Aorta (tissue), 5 donors: ENCODE results near the gene OR6T1. TPM values are rescaled to one million over a fixed set of nuclear protein-coding genes. Genes with fewer than 3 reads are reported as not detected.

Experiments
- ATAC-seq: fragments of 200-7000 bp; cut with Tn5 transposase; one replicate; pipeline ENCODE4 v1.9.1; 2022; ENCODE audit warnings: moderate library complexity; ENCODE audit not compliant: low FRiP score
- DNase-seq, 2 donors: peaks; one replicate each; pipeline ENCODE4 v3.0.0-alpha.2; 2020
- H3K27ac ChIP-seq, 2 donors: one replicate each; pipeline ENCODE4 v1.5.1; 2013; ENCODE audit warnings: low read length in 2 of 2, mild to moderate bottlenecking in 2 of 2, moderate library complexity in 2 of 2, control low read depth in 1 of 2, inconsistent platforms in 1 of 2, low read depth in 1 of 2
- H3K27me3 ChIP-seq, 2 donors: one replicate each; pipeline ENCODE4 v1.6.1; 2013; ENCODE audit warnings: control low read depth in 1 of 2, low read length in 1 of 2, mild to moderate bottlenecking in 1 of 2, moderate library complexity in 1 of 2; ENCODE audit not compliant: insufficient read depth in 2 of 2, control insufficient read depth in 1 of 2
- H3K36me3 ChIP-seq, 2 donors: one replicate each; pipeline ENCODE4 v1.6.1; 2013; ENCODE audit warnings: control low read depth in 1 of 2, low read length in 1 of 2, mild to moderate bottlenecking in 1 of 2; ENCODE audit not compliant: insufficient read depth in 2 of 2, control insufficient read depth in 1 of 2
- H3K4me1 ChIP-seq, 2 donors: one replicate each; pipeline ENCODE4 v1.6.1; 2013; ENCODE audit warnings: low read length in 2 of 2, control low read depth in 1 of 2, mild to moderate bottlenecking in 1 of 2, moderate library complexity in 1 of 2; ENCODE audit not compliant: insufficient read depth in 2 of 2, control insufficient read depth in 1 of 2
- H3K4me3 ChIP-seq, 2 donors: one replicate each; pipeline ENCODE4 v1.5.1; 2013; ENCODE audit warnings: low read length in 2 of 2, control low read depth in 1 of 2, mild to moderate bottlenecking in 1 of 2
- H3K9me3 ChIP-seq: one replicate; pipeline ENCODE4 v1.6.1; 2013; ENCODE audit warnings: mild to moderate bottlenecking, low read length; ENCODE audit not compliant: control insufficient read depth
- WGBS, 2 donors: extraction: QIAGEN DNeasy Blood & Tissue Kit; methylation state at CpG; one replicate each; pipeline ENCODE4 v1.1.7; 2013; 5-methylcytosine and 5-hydroxymethylcytosine counted together
- intact Hi-C, 2 donors: fragments of 100-400 bp; cut with DNase I; formaldehyde crosslinking; loops; one replicate each; pipeline versions ENCODE4 v1.14.2 to v1.15.0; 2022
- long read RNA-seq, 2 donors: library from polyadenylated mRNA; unstranded; transcript quantifications; one replicate each; pipeline ENCODE4 v2.0.0, GENCODE V29; 2020 to 2021
- polyA plus RNA-seq, 2 donors: library from polyadenylated mRNA; stranded (reverse); fragments of 200-250 nt; gene quantifications; one replicate each; pipeline ENCODE4 v1.2.3, GENCODE V29; 2013
- total RNA-seq, 2 donors: library from RNA; stranded (reverse); fragmentation: NEBNext Ultra II Directional; extraction: Animal tissue kit (Norgen Biotek cat#: 25700); gene quantifications; one replicate each; pipeline ENCODE4 v1.2.1, GENCODE V29; 2021
- donor health status: healthy with polysubstance abuse.
- donor health status: Bipolar disorder and iron deficiency.
- donor health status: DM: no; HTN: no; CAD: no.
- donor health status: DM: no; HTN: no; CAD: no.
- donor health status: DM: yes; HTN: yes; CAD: no.

Gene OR6T1
- total RNA-seq (not detected), polyA plus RNA-seq (not detected)
- long read RNA-seq, donor 1, result 0 reads
- long read RNA-seq, donor 2, result 0 reads

GRCh38 chr11:123943738-123944137, at the start of gene OR6T1:
TSS of gene OR6T1 (minus strand) at chr11:123943838. CDS start at chr11:123943838, 0 bp downstream.
- no peak within 1 kb of the TSS for H3K4me3 ChIP-seq
- WGBS, 2 donors, result 88 to 89% methylated on average over 3 of the region's 3 CpGs
- DNase-seq, result no peak
- H3K27ac ChIP-seq, result no peak within 1 kb of the TSS
- H3K27me3 ChIP-seq, result no peaks in the 10 kb centered on the region
- H3K9me3 ChIP-seq, result peaks cover 3% of the 10 kb centered on the region
- intact Hi-C loops, result no loop called here
- no peak for ATAC-seq
- H3K36me3 ChIP-seq, result no peaks in the 10 kb centered on the region
- no peaks in the 10 kb centered on the region for H3K4me1 ChIP-seq

GRCh38 chr11:123979311-123979710, 35.7 kb upstream of the OR6T1 start:
- no peak overlapping the region for H3K4me3 ChIP-seq
- no peaks in the 10 kb centered on the region for H3K27me3 ChIP-seq
- no peak for DNase-seq
- intact Hi-C loops, result no loop called here
- no peak for ATAC-seq
- no peaks in the 10 kb centered on the region for H3K4me1 ChIP-seq
- H3K36me3 ChIP-seq, result no peaks in the 10 kb centered on the region
- H3K27ac ChIP-seq, result no peak overlapping the region
- H3K9me3 ChIP-seq, result peaks cover 3% of the 10 kb centered on the region
- WGBS, 2 donors, result 77 to 83% methylated on average over 5 of the region's 5 CpGs

GRCh38 chr11:123977731-123978347, 34.2 kb upstream of the OR6T1 start, which contains the start of gene OR10S1:
TSS of gene OR10S1 (minus strand) at chr11:123977781. CDS start at chr11:123977664, 117 bp downstream.
- no peaks in the 10 kb centered on the region for H3K4me1 ChIP-seq
- H3K4me3 ChIP-seq, result no peak within 1 kb of the TSS
- H3K36me3 ChIP-seq, result no peaks in the 10 kb centered on the region
- no peak within 1 kb of the TSS for H3K27ac ChIP-seq
- no peaks in the 10 kb centered on the region for H3K27me3 ChIP-seq
- DNase-seq, result no peak
- peaks cover 3% of the 10 kb centered on the region for H3K9me3 ChIP-seq
- no peak for ATAC-seq
- intact Hi-C loops, result no loop called here

- ATAC-seq, result no peak
- Histone ChIP-seq H3K27ac (no peak overlapping the region), H3K4me3 (no peak overlapping the region), H3K4me1 (no peaks in the 10 kb centered on the region), H3K36me3 (no peaks in the 10 kb centered on the region), H3K27me3 (no peaks in the 10 kb centered on the region), H3K9me3 (peaks cover 3% of the 10 kb centered on the region)
- WGBS, 2 donors, result 84 to 87% methylated on average over 18 of the region's 18 CpGs
- peak in 1 of 2 donors; percentile 73 for DNase-seq
- intact Hi-C loops, result no loop called here
Measured at GRCh38 chr11:123976770-123977560, 33.3 kb upstream of the OR6T1 start.

GRCh38 chr11:123973816-123974215, 30.2 kb upstream of the OR6T1 start:
- Histone ChIP-seq H3K27ac (no peak overlapping the region), H3K36me3 (no peaks in the 10 kb centered on the region), H3K27me3 (no peaks in the 10 kb centered on the region), H3K4me3 (no peak overlapping the region), H3K9me3 (peaks cover 5% of the 10 kb centered on the region), H3K4me1 (no peaks in the 10 kb centered on the region)
- no peak for ATAC-seq
- DNase-seq, result no peak
- WGBS, 2 donors, result 58 to 74% methylated on average over 1 of the region's 1 CpG
- intact Hi-C loops, result no loop called here

GRCh38 chr11:123956752-123957151, 13.1 kb upstream of the OR6T1 start:
- ATAC-seq (no peak), DNase-seq (no peak)
- intact Hi-C loops, result no loop called here
- H3K9me3 ChIP-seq, result no peaks in the 10 kb centered on the region
- no peaks in the 10 kb centered on the region for H3K27me3 ChIP-seq
- H3K4me3 ChIP-seq, result no peak overlapping the region
- H3K27ac ChIP-seq, result no peak overlapping the region
- H3K4me1 ChIP-seq, result no peaks in the 10 kb centered on the region
- H3K36me3 ChIP-seq, result no peaks in the 10 kb centered on the region

- no peak for ATAC-seq
- H3K27ac ChIP-seq, result no peak overlapping the region
- no peaks in the 10 kb centered on the region for H3K27me3 ChIP-seq
- intact Hi-C loops, result no loop called here
- H3K4me3 ChIP-seq, result no peak overlapping the region
- no peak for DNase-seq
- no peaks in the 10 kb centered on the region for H3K36me3 ChIP-seq
- H3K4me1 ChIP-seq, result no peaks in the 10 kb centered on the region
- 48 to 66% methylated on average over 1 of the region's 1 CpG for WGBS, 2 donors
- no peaks in the 10 kb centered on the region for H3K9me3 ChIP-seq
Measured at GRCh38 chr11:123945132-123945531, 1.5 kb upstream of the OR6T1 start.

GRCh38 chr11:123942413-123942812, 1.2 kb downstream of the OR6T1 start:
- no peak for ATAC-seq
- intact Hi-C loops, result no loop called here
- Histone ChIP-seq H3K27ac (no peak overlapping the region), H3K36me3 (no peaks in the 10 kb centered on the region), H3K4me3 (no peak overlapping the region), H3K4me1 (no peaks in the 10 kb centered on the region), H3K9me3 (peaks cover 3% of the 10 kb centered on the region), H3K27me3 (no peaks in the 10 kb centered on the region)
- WGBS, 2 donors, result 78 to 83% methylated on average over 4 of the region's 4 CpGs
- DNase-seq, result no peak

- no peaks in the 10 kb centered on the region for H3K4me1 ChIP-seq
- no peak for ATAC-seq
- no peak within 1 kb of the TSS for H3K27ac ChIP-seq
- DNase-seq, result no peak
- H3K27me3 ChIP-seq, result no peaks in the 10 kb centered on the region
- H3K36me3 ChIP-seq, result no peaks in the 10 kb centered on the region
- WGBS, 2 donors, result 38 to 39% methylated on average over 1 of the region's 1 CpG
- peaks cover 3% of the 10 kb centered on the region for H3K9me3 ChIP-seq
- intact Hi-C loops, result no loop called here
- no peak within 1 kb of the TSS for H3K4me3 ChIP-seq
Measured at GRCh38 chr11:123939317-123939716, 4.3 kb downstream of the OR6T1 start, which contains the start of gene OR4D5. TSS of gene OR4D5 (plus strand) at chr11:123939617. CDS start at chr11:123939617, 0 bp downstream.
